ENCODE data around the gene ZDHHC19.
"Not testable (repeated sequence)": the region's sequence is repeated elsewhere in the genome, so short reads cannot be mapped to it uniquely, and the experiment has no call there.

Gene ZDHHC19

DNA sequence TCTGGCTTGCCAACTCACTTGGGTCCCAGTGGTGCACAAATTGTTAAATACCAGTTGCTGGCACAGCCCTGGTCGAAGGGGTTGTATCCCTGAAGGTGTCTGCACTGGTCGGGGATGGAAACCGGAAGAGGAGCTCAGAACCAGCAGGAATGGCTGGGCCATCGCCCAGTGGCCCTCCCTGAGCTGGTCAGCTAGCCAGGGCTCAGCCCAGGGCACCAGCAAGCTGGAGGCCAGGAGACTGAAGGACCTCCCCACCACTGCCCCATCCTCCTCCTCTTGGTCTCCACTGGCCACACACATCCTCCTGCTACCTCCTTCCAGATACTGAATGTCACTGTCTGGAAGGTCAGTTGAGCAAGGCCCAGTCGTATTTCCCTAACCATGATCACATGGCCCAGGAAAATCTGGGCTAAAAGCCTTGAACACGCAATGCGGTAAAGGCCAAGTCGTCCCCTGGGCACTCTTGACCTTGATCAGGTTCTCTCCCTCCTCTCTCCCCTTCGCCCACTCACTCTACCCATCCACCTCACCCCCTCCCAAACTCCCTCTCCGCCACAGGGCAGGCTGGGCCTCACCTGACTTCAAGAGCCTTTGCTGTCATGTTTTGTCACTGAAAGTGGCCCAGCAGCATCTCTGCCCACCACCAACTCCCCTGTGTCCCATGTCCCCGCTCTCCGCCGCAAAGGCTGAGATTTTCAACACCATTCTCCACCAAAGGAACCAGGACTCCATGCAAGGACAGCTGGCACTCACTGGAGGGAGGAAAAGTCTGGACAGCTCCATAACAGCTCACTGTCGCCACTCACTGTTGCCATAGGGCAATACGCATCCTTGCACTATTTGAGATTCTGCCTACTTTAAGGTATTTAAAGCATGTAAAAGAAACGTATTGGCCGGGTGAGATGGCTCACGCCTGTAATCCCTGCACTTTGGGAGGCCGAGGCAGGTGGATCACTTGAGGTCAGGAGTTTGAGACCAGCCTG, 12.1 kb downstream of the ZDHHC19 start:
- no peak for DNase-seq

- DNase-seq = no peak
Observed at GRCh38 chr3:196198081-196198675, 13.0 kb downstream of the ZDHHC19 start.

DNA sequence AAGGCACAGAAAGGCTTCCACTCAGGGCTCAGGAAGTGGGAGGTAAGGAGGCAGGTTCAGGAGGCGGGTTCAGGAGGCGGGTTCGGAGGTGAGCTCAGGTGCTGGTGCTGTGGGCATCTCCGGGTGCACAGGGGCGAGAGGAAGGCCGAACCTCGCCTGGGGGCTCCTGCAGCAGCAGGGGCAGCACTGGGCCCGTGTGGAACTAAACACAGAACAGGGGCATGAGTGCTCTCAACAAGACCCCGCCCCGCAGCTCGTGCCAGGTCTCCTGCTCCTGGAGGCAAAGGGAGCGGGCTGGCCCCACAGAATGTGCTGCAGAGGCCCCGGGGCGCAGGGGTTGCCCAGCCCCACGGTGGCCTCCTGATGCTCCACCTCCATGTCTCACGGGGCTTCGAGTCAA, 13.7 kb downstream of the ZDHHC19 start:
- no peak for DNase-seq

DNA sequence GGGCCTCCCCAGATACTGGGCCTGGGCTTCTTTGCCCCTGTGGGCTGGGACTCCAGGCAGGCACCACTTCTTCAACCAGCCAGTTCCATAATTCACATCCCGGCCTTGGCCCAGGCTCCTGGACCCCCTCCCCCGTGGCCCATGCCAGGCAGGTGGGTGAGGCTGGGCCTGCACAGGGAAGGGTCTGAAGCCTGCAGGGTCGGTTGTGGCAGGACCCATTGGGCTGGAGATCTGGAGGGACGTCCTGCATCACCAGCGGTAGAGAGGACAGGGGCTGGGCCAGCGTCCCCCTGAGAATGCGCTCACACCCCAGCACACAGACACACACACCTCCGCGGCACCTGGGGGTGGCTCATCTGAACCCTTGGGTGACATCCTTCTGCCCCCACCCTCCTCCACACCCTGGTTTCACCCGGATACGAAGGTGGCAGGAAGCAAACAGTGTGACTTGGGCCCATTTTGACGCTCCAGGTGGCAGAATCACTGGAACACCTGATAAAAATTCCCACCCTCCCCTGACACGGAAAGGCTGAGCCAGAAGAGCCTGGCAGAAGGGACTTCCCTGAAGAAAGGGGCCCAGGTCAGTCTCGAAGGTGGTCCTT, 15.4 kb downstream of the ZDHHC19 start:
- DNase-seq = no peak

- no peak for DNase-seq
Observed at GRCh38 chr3:196194542-196194915, 16.7 kb downstream of the ZDHHC19 start.

- DNase-seq = no peak
Observed at GRCh38 chr3:196193736-196194541, 17.3 kb downstream of the ZDHHC19 start.

DNA sequence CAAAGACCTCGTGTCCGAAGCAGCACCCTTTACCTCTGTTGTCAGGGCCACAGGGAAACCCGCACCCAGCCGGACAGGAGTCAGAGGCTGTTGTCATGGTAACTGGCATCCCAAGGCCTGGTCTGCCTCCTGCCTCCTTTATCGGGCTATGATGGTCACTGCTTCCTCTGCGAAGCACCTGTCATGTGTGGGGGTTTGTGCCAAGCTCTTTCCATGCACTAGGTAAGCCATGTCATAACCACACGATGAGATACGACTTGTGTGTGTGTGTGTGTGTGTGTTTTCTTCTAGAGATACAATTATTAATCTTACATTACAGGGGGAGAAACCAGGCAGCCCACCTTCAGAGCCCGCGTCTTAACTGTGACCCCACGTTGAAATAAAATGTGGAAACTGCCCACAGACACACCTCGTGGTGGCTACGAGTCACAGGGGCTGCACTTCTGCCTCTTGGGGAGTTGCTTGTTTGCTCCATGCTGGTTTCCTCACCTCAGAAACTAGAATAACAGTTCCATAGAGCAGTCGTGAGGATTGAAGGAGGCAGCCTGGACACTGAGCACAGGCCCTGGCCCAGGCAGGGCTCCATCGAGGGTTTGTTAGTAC, 18.0 kb downstream of the ZDHHC19 start:
- DNase-seq = no peak

- DNase-seq = no peak
Observed at GRCh38 chr3:196192524-196193051, 18.6 kb downstream of the ZDHHC19 start.

DNA sequence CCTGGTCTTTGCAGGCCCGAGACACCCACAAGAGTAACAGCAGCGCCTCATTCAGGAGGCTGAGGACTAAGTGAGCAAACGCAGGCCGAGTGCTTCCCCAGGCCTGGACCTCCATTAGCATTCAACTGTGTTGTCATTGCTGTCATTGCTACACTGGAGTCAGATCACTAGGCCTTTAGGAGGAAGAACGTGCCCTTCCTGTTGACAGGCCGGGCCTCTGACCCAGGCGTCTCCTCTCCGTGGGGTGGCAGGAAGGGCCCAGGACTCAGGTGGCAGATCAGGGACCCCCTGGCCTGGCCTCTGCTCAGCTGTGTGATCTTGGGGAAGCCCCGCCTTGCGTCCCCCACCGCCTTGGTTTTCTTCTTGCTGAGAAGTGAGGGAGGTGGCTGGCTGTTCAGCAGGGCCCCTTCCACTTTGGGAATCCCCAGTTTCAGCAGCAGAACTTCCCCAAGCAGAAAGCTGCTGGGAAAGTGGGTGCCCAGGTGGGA, 19.1 kb downstream of the ZDHHC19 start:
- DNase-seq = peak; percentile 39 to 49

DNA sequence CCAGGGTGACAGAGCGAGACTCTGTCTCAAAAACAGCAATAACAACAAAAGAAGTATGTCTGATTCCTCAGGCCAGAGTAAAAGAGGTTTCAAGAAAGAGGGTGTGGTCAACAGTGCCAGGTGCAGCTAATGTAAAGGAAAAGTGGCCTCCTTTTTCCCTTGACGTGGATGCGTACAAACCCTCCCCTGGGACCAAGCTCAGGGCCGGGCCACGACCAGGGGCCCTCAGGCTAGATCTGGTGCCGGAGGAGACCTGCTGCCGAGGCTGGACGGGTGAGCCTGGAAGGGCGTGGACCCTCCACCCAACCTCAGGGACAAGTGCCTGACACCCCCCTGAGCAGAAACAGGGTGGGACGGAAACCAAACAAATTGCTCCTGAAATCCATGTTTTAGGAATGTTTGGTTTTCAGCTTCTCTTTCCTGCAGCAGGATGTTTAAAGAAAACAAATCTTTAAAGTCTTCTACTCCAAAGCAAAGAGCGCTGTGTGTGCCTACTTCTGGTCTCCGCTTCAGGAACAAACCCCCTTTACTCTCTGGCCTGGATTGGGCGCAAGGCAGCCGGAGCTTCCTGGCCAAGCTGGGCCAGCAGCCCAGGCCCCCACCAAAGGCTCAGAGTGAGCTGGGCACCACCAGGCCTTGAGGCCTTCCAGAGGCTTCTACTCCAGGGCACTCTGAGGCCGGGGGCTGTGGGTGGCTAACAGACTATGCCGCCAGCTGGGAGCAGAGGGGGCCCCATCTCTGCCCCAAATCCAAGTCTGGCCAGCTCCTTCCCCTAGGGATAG, 21.4 kb downstream of the ZDHHC19 start:
- no peak for DNase-seq

DNA sequence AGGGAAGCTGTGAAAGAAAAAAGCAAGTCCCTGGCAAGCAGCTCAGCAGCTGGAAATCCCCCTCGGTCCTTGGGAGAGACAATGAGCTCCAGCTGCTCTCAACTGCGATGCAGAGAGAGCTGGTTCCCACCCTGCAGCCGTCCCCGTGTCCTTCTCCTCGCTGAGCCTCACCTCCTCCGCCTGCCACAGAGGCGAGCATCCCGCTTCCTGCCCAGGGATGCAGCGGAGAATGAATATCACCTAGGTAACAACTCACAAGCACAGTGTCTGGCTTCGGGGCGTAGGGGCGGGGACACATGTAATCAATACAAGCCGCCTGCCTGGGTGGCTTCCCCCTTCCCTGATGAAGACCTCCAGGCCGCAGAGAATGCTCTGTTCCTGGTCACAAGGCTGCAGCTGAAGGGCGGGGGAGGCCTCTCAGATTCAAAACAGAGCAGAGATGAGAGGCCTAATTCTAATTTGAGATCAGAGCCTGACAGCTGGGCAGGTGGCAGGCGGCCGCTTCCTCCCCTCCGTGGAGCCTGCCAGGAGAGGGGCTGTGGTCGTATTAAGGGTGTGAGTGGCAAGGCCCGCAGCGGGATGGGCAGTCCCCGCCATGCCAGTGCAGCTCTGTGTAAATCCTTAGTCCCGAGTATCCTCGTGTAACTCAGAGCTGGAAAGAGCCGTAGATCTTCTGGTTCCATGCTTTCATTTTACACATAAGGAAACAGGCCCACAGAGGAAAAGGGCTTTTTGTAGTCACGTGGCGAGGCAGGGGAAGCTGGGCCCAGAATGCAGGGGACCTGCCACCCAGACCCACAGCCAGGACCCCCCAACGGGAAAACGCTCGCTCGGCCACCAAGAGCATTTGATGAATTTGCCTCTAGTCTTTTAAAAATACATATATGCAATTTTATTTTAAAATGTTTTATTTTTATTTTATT, 24.3 kb downstream of the ZDHHC19 start:
- DNase-seq = no peak

- DNase-seq = no peak
Observed at GRCh38 chr3:196184881-196185280, 26.3 kb downstream of the ZDHHC19 start.

- DNase-seq = not testable (repeated sequence)
Observed at GRCh38 chr3:196184169-196184432, 27.1 kb downstream of the ZDHHC19 start.

DNA sequence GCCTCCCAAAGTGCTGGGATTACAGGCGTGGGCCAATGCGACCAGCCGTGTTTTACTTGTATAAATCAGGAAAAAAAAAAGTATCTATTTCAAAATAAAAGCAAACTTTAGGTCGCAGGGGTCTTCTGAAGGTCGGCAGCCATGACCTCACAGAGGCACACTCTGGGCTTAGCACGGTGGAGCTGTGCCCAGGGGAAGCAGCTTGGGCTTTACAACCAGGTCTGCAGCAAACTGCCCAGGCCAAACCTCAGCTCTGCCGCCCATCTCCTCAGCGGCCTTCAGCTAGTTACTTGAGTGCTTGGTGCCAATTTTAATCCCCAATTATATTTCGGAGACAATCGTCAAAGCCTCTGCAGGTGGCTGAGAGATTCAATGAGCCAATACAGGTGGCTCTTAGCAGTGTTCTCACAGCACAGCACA, 30.1 kb downstream of the ZDHHC19 start:
- DNase-seq = no peak

- DNase-seq = no peak
Observed at GRCh38 chr3:196180346-196180745, 30.9 kb downstream of the ZDHHC19 start.

GRCh38 chr3:196179380-196180308, 31.6 kb downstream of the ZDHHC19 start:
- peak; percentile 68 to 91 for DNase-seq

GRCh38 chr3:196178993-196179379, 32.2 kb downstream of the ZDHHC19 start:
- DNase-seq = no peak

DNA sequence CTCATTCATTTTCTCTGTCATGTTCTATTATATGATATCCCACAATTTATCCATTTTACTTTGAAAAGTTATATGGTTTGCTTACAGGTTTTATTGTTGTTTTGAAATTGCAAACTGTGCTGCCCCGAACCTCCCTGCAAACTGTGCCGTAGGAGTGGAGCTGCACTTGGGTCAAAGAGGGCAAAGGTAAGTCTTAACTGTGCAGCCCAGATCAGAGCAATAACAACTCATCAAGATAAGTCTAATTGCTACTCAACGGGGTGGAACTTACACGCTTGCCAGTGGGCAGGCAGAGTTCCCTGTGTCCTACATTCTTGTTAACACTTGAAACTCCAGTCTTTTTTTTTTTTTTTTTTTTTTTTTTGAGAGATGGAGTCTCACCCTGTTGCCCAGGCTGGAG, 33.2 kb downstream of the ZDHHC19 start:
- no peak for DNase-seq

GRCh38 chr3:196177567-196177966, 33.6 kb downstream of the ZDHHC19 start:
- no peak for DNase-seq

Measured in stimulated activated CD4-positive, alpha-beta T cell treated with anti-CD3 and anti-CD28 coated beads, Interleukin-4, amount 100 ng/mL, for 4 hours (primary cell).